ENCODE results near the gene TMEM82. TPM values are rescaled to one million over a fixed set of nuclear protein-coding genes. Genes with fewer than 3 reads are reported as not detected.

The TMEM82 gene
- total RNA-seq, 1 donor from 2014 or later, result not detected

DNA sequence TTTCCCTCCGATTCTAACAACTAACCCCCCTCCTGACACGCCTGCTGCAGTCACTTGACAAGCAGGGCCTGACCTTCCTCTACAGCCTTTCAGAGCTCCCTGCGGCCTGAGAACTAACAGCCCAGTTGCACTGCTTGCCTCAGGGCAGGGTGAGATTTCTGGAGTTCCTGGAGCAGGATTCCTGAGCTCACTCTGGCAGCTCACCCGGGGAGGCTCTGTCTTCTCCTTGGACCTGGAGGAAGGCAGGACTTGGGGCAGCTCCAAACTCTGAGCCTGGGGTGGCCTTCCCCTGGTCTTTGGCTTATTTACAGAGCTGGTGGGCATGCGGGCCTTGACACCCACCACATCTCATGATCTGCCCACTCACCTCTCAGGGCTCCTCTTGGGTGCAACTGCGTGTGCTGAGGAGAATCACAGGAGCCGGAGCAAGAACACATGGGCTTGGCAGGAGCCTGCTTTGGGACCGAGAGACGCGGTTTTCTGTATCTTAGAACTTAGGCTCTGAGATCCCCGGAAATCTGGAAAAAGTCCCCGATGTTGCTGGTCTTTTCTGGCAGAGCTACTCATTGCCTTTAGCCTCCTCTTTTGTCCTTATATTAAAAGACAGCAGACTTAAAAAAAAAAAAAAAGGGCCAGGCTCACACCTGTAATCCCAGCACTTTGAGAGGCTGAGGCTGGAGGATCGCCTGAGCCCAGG lies 19.3 kb upstream of the TMEM82 start:
- no peaks in the 10 kb centered on the region for H3K27me3 ChIP-seq
- H3K27ac ChIP-seq, result no peak overlapping the region
- no peak for TF ChIP-seq POLR2AphosphoS5 (IDR thresholded peaks at IDR 0.05; ENCODE audit: insufficient read depth in 1 of 2, low read depth in 1 of 2)
- TF ChIP-seq, protein P1, sequence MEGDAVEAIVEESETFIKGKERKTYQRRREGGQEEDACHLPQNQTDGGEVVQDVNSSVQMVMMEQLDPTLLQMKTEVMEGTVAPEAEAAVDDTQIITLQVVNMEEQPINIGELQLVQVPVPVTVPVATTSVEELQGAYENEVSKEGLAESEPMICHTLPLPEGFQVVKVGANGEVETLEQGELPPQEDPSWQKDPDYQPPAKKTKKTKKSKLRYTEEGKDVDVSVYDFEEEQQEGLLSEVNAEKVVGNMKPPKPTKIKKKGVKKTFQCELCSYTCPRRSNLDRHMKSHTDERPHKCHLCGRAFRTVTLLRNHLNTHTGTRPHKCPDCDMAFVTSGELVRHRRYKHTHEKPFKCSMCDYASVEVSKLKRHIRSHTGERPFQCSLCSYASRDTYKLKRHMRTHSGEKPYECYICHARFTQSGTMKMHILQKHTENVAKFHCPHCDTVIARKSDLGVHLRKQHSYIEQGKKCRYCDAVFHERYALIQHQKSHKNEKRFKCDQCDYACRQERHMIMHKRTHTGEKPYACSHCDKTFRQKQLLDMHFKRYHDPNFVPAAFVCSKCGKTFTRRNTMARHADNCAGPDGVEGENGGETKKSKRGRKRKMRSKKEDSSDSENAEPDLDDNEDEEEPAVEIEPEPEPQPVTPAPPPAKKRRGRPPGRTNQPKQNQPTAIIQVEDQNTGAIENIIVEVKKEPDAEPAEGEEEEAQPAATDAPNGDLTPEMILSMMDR (IDR thresholded peaks at IDR 0.05), result no peak
- no peak for TF ChIP-seq POLR2A (IDR thresholded peaks at IDR 0.05)
- DNase-seq (ENCODE audit: extremely low spot score in 2 of 2), result no peak
- intact Hi-C loops (cut with DNase I), result no loop called here
- peaks cover 0 to 81% of the 10 kb centered on the region in 2 donors for H3K36me3 ChIP-seq
- H3K4me3 ChIP-seq, result no peak overlapping the region
- no peaks in the 10 kb centered on the region for H3K9me3 ChIP-seq
- no peaks in the 10 kb centered on the region for H3K4me1 ChIP-seq

DNA sequence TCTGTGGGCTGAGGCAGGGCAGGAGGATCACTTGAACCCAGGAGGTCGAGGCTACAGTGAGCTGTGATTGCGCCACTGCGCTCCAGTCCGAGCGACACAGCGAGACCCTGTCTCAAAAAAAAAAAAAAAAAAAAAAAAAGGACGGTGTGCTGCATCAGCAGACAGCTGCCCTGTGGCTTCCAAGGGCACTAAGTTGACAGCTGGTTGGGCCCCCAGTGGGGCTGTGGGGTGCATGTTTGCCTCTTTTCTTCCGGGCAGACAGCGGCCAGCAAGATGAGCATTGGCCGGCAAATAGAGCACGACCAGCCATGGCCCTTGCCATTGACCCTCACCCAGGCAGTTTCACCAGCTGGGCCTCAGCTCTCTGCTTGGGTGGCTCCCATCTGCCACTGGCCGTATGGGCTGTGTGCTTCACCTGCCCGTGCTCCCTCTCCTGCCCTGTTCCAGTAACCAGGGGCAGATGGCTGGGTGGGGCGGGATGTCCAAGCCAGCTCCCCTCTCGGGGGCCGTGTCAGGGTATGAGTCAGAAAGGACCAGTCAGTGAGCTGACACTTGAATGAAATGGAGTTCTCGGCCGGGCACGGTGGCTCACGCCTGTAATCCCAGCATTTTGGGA lies 18.6 kb upstream of the TMEM82 start:
- Histone ChIP-seq H3K9me3 (no peaks in the 10 kb centered on the region), H3K27ac (no peak overlapping the region), H3K4me3 (no peak overlapping the region), H3K27me3 (no peaks in the 10 kb centered on the region), H3K36me3 (peaks cover 0 to 82% of the 10 kb centered on the region in 2 donors), H3K4me1 (no peaks in the 10 kb centered on the region)
- TF ChIP-seq POLR2AphosphoS5 (IDR thresholded peaks at IDR 0.05; ENCODE audit: insufficient read depth in 1 of 2, low read depth in 1 of 2) (peak in 1 of 2 donors; percentile 15), POLR2A (IDR thresholded peaks at IDR 0.05) (no peak)
- intact Hi-C loops (cut with DNase I), result no loop called here
- no peak for DNase-seq (ENCODE audit: extremely low spot score in 2 of 2)

DNA sequence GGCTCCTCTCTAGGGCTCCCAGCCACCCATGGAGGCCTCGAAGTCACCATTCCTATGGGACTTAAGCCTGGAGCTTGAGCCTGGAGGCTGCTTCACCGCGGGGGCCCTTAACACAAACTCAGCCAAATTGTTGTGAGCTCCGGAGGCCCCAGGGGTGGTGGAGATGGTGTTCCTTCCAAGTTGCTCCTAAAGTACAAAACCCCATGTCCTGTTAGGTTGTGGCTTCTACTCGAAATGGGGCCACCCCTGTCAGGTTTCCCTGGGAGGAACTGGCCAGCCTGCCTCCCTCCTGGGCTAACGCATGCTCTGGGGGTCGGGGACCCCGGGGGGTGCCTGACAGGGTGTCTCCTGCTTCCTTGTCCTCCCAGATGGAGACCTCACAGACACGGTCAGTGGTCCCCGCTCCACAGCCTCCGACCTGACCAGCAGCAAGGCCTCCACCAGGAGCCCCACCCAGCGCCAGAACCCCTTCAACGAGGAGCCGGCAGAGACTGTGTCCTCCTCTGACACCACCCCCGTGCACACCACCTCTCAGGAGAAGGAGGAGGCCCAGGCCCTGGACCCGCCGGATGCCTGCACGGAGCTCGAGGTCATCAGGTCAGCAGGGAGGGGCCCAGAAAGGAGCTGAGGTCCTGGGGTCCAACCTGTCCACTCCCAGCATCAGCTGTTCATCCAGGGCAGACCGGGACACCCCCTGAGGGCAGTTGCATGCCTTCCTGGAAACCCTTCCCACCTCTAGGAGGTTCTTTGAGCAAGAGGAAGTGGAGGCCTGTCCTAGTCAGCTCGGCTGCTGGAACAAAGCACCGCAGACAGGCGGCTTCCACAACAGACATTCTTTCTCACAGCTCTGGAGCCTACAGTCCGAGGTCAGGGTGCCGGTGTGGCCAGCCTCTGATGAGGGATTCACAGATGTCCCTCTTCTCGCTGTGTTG lies 17.1 kb upstream of the TMEM82 start:
- no peak for DNase-seq (ENCODE audit: extremely low spot score in 2 of 2)

DNA sequence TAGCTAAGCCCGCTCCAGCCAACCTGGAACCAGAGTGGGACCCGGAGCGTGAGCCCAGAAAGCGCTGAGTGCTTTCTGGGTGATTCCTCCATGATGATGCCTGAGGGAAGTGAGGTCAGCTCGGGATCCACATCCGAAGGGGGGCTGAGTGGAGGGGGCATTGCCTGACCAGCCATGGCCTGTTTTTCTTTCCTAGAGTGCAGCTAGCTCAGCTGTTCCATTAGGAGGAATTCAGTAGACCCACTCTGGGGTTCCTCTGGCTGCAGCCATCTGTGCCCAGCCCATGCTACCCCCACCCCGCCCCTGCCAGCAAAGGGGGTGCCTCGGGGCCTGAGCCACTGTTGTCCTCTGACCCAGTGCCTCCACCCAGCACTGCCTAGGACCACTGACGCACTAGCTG lies 15.8 kb upstream of the TMEM82 start:
- peaks cover 0 to 83% of the 10 kb centered on the region in 2 donors for H3K36me3 ChIP-seq
- no peak overlapping the region for H3K27ac ChIP-seq
- no peak overlapping the region for H3K4me3 ChIP-seq
- no peak for DNase-seq (ENCODE audit: extremely low spot score in 2 of 2)
- no peaks in the 10 kb centered on the region for H3K27me3 ChIP-seq
- no peaks in the 10 kb centered on the region for H3K4me1 ChIP-seq
- TF ChIP-seq, protein P1 (IDR thresholded peaks at IDR 0.05), result no peak
- no peak for TF ChIP-seq POLR2AphosphoS5 (IDR thresholded peaks at IDR 0.05; ENCODE audit: insufficient read depth in 1 of 2, low read depth in 1 of 2)
- TF ChIP-seq POLR2A (IDR thresholded peaks at IDR 0.05), result no peak
- intact Hi-C loops (cut with DNase I), result no loop called here
- no peaks in the 10 kb centered on the region for H3K9me3 ChIP-seq

More for the DNA sequence above, 17.1 kb upstream of the TMEM82 start:
- Histone ChIP-seq H3K4me1 (no peaks in the 10 kb centered on the region), H3K9me3 (no peaks in the 10 kb centered on the region), H3K36me3 (peaks cover 0 to 82% of the 10 kb centered on the region in 2 donors), H3K4me3 (no peak overlapping the region), H3K27ac (no peak overlapping the region), H3K27me3 (no peaks in the 10 kb centered on the region)
- intact Hi-C loops (cut with DNase I), result no loop called here
- TF ChIP-seq, protein P1 (IDR thresholded peaks at IDR 0.05), result no peak
- no peak for TF ChIP-seq POLR2AphosphoS5 (IDR thresholded peaks at IDR 0.05; ENCODE audit: insufficient read depth in 1 of 2, low read depth in 1 of 2)
- no peak for TF ChIP-seq POLR2A (IDR thresholded peaks at IDR 0.05)

DNA sequence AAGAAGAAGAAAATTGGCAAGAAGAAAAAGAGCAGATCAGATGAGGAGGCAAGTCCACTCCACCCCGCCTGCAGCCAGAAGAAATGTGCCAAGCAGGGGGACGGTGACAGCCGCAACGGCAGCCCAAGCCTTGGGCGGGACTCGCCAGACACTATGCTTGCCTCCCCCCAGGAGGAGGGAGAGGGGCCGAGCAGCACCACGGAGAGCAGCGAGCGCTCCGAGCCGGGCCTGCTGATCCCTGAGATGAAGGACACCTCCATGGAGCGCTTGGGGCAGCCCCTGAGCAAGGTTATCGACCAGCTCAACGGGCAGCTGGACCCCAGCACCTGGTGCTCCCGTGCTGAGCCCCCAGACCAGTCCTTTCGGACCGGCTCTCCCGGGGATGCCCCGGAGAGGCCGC lies 15.3 kb upstream of the TMEM82 start:
- Histone ChIP-seq H3K4me3 (no peak overlapping the region), H3K36me3 (peaks cover 0 to 83% of the 10 kb centered on the region in 2 donors), H3K27ac (no peak overlapping the region), H3K27me3 (no peaks in the 10 kb centered on the region), H3K4me1 (no peaks in the 10 kb centered on the region), H3K9me3 (no peaks in the 10 kb centered on the region)
- DNase-seq (ENCODE audit: extremely low spot score in 2 of 2), result no peak
- TF ChIP-seq, protein P1 (IDR thresholded peaks at IDR 0.05), result no peak
- no peak for TF ChIP-seq POLR2A (IDR thresholded peaks at IDR 0.05)
- intact Hi-C loops (cut with DNase I), result no loop called here
